HG03060 (cell line): Measurements from ENCODE around the gene PTGDS.
A peak's percentile ranks its signal among the peaks of the same experiment; 100 is the strongest.

Experiments used
- ATAC-seq: cut with Tn5 transposase; IDR thresholded peaks from one replicate; pipeline ENCODE4 v1.9.1; 2021; ENCODE audit warnings: low read depth, moderate number of reproducible peaks; ENCODE audit not compliant: unreplicated experiment

PTGDS gene

DNA sequence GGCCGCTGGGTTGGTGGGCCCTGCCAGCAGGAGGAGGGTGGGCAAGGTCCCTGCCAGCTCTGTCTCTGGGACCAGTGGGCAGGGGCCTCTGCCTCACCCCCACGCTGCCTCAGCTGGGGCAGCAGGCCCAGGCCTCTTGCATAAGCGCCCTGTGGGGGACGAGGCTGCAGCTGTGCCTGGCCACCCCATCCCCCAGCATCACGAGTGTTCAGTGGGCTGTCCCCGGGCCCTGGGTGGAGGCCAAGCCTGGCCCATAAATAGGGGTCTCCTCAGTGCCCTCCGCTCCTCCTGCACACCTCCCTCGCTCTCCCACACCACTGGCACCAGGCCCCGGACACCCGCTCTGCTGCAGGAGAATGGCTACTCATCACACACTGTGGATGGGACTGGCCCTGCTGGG lies at the start of gene PTGDS:
PTGDS (plus strand) TSS at position 282 of the 400 bp plus-strand sequence; CDS start at position 357, 75 bp downstream.
- no peak for ATAC-seq

DNA sequence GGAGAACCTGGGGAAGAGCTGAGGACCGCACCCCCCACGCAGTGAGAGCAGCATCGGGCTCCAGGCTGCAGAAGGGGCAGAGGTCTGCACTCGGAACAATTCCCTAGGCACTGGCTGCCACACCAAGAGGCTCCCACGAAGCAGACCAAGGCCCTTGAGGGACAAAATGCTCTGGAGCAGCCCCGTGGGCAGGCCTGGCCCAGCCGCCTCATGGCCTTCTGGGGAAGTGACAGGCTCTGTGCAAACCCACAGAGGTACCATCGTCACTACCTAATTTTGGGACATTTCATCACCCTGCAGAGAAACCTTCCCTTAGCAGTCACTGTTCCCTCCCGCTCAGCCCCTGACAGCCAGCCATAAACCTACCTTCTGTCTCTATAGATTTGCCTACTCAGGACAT lies 48.7 kb upstream of the PTGDS start:
- no peak for ATAC-seq

DNA sequence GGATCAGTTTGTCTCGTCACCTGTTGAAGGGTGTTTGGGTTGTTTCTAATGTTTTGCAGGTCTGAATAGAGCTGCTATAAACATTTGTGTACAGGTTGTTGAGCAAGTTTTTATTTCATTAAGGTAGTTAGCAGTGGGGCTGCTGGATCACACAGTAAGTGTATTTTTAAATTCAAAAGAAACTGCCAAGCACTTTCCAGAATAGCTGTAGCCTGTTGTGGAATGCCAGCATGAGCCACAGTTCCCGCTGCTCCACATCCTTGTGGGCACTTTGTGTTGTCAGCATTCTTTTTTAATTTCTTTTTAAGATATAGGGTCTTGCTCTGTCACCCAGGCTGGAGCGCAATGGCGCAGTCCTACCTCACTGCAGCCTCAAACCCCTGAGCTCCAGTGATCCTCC lies 47.3 kb upstream of the PTGDS start:
- no peak for ATAC-seq

DNA sequence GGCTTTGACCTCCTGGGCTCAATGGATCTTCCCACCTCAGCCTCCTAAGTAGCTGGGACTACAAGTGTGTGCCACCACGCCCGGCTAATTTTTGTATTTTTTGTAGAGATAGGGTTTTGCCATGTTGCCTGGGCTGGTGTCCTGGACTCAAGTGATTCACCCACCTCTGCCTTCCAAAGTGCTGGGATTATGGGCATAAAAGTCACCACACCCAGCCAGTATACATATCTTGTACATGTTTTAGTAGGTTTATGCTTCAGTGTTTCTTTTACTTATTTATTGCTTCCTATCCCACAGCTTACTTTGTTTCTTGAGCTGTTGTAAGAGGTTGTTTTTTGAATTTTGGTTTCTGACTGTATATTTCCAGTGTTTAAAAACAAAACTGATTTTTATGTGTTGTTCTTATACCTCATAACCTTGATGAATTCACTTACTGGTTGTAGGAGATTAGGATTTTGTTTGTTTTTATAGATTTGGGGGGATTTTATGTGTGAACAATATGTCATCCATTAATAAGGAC lies 45.6 kb upstream of the PTGDS start:
- no peak for ATAC-seq

DNA sequence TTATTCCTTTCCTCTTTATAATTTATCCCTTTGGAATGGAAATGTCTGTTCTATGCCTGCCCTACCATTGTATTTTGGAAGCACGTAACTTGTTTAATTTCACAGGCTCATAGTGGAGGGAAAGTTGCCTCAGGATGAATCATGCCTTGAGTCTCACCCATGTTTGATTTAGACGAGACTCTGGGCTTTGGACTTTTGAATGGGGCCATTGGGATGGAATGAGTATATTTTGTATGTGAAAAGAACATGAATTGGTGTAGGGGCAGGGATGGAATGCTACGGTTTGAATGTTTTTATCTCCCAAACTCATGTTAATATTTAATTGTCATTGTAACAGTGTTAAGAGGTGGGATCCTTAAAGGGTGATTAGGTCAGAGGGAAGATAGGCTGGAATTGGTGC lies 43.0 kb upstream of the PTGDS start:
- ATAC-seq = no peak

DNA sequence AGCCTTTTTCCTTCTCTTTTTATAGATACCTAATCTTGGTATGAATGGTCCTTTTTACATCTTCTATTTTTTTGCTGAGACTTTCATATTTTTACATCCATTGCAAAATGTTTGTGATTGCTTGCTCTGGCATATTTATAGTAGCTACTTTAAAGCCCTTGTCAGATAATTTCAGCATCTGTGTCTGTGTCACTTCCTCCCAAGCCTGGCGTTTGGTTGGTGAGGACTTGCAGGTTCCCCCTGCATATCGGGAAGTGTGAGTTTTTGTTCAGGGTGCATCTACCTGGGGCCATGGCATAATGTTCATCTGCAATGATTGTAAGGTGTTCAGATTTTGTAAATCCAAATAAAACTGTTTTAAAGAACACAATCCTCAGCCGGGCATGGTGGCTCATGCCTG lies 41.7 kb upstream of the PTGDS start:
- ATAC-seq = no peak

DNA sequence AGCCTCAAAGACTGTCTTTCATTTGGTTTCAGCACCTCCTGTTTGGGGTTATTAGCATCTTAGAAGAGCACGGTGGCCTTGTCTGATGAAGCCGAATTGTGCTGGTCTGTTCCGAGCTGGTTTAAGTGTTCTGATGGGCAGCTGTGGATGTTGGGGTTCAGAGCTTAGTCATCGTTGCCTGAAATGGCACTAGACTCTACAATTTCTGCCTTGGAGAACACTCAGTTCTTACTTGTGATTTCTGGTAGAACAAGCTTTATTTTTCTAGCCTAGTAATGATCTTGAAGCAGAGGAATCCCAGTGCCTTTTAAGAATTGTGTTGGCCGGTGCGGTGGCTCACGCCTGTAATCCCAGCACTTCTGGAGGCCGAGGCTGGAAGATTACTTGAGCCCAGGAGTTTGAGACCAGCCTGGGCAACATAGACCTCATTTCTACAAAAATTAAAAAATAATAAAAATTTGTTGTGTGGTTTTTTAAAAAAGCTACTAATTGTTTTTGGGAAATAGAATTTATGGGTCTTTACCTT lies 40.6 kb upstream of the PTGDS start:
- no peak for ATAC-seq

DNA sequence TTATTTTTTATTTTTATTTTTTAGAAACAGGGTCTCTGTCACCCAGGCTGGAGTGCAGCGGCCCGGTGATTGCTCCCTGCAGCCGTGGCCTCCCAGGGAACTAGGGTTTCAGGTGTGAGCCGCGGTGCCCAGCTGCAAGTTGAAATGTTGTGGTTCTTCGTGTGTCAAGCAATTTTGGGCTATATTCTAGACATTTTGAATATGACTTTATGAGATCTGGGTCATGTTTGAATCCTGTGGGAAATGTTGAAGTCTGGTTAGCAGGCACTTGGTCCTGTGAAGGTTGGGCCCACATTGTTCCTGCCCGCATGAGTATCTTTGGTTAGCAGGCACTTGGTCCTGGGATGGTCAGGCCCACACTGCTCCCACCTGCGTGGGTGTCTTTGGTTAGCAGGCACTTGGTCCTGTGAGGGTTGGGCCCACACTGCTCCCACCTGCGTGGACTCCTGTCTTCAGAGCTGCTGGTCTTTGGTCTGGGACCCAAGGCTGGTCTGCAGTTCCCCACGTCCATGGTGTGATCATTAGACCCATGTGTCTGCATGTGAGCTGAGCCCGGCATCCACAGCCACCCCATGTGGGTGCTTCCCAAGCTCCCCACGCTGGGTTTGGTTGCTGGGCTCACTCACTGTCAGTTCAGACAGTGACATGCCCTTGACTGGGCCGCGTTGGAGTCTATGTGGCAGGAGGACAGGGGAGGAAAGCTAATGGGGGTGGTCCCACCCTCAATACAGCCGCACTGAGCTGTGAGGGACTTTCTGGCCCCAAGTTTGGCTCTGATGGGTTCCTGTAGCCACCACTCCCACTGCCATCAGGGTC lies 39.9 kb upstream of the PTGDS start:
- ATAC-seq = no peak

DNA sequence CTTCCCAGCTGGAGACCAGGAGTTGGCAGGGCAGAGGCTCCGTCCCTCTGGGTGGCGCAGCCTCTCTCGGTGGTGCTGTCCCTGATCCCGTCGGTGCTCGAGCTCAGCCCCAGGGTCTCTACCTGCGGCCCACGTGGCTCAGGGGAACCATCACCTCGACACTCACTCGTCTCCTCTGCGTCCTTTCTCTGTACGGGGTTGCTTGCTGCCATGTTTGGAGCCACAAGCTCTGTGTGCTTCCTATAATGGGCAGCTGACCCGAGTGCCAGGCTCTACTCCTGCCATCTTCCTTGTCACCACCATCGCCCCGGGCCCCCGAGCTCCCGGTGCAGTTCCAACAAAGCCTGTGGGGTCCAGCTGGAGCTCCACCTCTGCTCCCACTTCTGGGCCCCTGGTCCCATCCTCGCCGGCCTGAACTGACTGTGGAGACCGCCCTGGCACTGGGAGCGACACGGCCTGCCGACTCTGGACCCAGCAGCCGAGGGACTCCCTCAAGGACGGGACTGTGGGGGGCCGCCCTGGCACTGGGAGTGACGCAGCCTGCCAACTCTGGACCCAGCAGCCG lies 37.8 kb upstream of the PTGDS start:
- ATAC-seq = no peak

DNA sequence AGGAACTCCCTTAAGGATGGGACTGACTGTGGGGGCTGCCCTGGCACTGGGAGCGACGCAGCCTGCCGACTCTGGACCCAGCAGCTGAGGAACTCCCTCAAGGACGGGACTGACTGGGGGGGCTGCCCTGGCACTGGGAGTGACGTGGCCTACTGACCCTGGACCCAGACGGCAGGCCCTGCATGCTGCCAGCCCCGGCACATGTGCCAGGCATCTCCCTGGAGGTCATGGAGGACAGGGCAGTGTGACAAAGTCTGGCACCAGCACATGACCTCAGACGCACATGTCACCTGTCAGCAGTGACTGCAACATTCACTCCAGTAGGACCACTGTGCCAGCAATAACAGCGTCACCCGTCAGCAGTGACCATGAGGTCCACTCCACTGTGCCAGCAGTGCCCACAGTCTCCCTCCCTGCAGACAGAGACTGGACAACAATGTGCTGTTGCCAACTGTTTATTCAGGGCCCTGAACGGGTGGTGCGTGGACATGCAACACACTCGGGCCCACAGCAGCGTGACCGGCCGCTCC lies 37.2 kb upstream of the PTGDS start:
- no peak for ATAC-seq

DNA sequence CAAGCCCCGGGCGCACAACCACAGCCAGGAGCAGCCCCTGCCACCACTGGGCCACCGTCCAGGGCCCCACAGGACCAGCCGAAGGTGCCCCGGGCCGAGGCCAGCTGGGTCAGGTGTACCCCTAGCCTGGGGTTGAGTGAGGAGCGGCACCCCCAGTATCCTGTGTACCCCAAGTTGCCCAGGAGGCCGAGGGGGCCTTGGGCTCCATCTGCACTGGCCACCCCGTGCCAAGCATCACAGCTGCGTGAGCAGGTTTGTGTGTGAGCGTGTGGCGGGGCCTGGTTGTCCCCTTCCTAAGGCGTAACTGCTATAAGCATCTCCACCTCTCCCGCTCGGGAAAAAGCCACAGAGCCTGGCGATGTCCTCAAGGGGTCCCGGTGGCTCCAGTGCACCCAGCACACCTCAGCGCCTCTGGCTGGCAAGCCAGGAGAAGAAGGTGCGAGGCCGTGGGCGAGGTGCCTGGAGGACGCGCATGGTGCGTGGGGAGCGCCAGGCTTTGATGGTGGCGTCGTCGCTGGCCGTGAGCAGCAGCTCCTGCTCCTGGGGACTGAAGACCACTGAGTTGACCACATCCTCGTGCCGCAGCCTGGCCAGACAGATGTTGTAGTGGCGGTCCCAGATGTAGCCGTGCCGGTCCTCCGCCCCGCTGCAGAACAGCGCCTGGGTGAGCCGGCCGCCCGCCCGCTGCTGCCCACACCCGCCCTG lies 36.6 kb upstream of the PTGDS start:
- no peak for ATAC-seq

DNA sequence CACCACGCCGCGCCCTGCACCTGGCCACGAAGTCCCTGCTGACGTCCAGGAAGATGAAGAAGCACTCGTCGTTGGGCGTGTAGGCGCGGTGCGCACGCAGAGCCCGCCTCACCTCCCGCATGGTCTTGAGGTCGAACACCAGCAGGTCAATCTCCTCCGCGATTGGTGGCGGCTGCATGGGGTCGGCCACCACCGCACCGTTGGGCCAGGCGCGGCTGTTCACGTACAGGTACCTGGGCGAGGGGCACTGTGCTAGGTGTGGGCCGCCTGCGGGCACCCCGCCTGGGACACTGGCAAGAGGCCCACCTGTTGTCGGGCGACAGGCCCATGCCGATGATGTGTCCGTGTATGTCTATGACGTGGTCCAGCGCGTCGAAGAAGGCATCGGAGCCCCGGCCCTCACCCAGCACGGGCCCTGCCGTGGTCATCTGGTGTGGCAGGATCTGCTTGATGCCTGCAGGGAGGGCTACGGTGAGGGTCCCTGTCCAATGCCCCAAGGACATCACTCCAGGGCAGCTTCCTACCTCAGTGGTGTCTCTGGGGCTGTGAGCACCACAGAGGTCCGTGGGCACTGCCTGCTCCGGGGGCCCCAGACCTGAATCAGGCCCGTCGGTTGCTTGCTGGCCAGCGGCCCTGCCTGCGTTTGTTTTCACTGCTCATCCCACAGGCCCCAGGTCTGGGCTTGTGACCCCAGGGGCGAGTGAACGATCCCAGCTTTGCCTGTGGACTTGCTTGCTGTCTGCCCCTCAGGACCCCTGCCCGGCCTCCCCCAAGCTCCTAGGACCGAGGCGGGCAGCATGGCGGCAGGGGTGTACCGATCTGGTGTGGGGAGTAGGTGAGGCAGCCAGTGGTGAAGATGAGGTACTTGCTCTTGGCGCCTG lies 35.8 kb upstream of the PTGDS start:
- no peak for ATAC-seq

DNA sequence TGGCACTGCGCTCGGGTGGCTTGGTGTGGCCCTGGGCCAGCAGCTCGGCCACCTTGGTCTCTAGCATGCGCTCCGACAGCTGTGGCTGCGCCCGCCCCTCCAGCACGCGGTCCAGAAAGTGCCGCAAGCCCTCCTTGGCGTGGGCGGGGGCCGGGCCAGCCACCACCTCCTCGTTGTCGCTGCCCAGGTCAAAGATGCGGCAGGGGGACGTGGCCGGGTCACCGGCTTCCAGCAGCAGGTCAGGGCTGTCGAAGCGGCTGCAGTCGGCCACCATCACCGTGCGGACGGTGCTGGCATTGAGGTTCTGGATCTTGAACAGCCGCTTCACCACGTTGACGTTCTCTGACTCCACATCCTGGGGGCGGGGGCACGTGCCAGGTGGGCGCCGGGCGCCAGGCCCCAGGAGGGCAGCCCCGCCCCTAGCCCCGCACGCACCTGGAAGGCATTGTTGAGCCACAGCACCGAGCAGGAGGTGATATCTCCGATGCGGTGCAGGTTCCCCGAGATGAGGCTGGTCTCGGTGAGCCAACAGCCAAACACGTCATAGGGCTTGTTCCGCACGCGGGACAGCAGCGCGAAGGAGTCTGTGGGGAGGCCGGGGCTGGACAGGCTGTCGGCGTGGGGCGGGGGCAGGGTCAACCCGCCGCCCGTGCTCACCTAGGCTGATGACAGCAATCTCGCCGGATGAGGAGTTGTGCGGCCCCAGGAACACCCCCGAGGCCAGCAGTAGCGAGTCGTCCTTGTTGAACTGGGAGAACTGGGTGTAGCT lies 35.0 kb upstream of the PTGDS start:
- no peak for ATAC-seq

DNA sequence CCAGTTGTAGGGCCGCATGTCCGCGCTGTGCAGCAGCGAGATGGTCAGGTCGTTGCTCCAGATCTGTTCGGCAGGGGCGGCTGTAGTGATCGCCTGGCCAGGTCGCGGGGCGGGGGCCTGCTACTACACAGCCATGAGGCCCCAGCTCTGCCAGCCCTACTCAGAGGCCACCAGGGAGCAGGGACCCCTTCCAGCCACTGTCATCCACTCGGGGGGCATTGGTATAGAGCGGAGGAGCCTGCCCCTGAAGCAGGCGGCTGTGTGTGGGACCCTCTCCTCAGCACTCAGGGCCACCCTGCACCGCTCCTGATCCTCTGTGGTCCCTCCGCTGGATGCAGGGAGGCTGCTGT lies 34.4 kb upstream of the PTGDS start:
- no peak for ATAC-seq

DNA sequence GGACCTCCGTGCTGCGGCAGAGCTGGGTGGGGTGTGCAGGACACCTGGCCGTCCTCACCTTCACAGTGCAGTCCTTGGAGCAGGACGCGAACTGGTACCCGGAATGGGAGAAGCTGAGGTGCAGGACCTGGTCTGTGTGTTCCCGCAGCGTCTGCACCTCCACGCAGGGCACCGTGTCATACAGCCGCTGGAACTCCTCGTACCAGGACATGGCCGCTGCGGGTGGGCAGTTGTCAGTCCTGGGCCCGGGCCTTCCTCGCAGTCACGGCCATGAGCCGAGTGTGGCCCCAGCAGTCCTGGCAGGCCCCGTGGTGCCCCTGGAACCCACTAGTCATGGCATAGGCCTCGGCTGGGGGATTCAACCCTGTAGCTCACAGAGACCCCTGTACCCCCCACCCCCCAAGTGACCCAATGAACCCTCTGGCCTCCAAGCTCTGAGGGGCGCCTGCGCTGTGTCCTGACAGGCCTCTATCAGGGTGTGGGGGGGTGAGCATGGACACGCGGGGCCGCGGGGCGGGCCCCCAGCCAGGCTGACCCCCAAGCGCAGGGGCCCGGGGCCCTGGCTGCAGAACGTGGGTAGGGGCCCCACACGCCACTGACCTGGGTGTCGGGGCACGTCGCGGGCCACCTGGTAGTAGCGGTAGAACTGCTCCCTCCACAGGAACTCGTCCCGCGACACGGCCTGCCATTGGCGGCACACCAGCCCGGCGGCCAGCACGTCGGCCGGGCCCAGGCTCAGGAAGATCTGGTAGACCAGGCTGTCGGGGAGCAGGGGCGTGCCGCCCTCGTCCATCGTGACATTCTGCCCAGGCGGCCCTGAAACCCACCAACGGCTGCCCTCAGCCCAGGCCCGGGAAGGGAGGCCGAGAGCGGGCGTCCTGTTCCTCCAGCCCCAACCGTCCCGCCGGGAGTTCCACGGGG lies 33.8 kb upstream of the PTGDS start:
- peak; percentile 13 for ATAC-seq

DNA sequence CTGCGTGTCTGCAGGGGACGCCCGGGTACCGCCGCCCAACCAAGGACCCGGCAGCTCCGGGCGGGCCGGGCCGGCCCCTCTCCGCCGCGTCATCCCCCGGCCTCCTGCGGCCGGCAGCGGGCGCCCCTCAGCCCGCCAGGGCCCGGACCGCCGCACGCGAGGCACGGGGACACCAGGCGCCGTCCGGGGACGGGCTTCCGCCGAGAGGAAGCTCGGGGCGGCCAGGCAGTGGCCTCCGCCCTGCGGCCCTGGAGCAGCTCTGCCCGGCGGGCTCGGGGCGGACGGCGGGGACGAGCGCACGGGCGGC lies 33.1 kb upstream of the PTGDS start:
- peak; percentile 7 for ATAC-seq

DNA sequence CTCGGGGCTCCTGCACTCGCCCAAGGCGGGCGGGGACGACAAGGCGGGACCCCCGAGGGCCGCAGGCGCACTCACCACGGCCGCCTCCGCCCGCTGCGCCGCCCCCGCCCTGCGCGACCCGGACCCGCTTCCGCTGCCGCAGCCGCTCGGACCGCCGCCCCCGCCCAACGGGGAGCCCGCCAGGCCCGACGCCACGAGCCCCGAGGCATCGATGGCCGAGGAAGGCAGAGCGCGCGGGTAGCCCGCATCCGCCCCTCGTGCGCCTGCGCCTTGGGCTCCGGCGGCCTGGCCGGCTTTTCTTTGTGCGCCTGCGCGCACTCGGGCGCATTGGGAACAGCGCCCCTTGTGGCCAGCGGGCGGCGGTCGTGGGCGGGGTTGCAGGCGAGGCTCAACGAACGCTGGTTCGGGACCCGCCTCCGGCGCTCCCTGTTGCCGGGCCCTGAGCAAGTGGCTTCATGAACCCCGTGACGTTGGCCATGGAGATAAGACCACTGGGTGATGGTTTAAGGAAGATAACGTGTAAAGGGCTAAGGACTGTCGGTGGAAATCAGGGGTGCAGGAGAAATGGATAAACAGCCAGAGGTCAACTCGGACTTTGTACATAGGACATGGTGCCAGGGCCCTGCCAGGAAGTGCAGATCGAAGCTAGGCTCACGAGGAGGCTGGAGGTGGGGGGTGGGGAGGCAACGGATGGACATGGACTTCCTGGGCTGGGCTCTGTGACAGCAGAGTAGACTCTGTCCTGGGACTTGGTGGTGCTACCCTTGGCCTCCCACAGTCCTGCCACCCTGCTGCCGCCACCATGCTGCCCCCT lies 32.6 kb upstream of the PTGDS start, which contains the start of the genes C8G and FBXW5:
C8G (plus strand) TSS at position 725 of the 814 bp plus-strand sequence; CDS start at position 803, 78 bp downstream.
FBXW5 (minus strand) TSS at position 220 of the 814 bp plus-strand sequence. CDS start 655 bp downstream, outside the sequence.
- peak; percentile 62 for ATAC-seq
